HG02870 (cell line): ENCODE data around the gene HS3ST5.
"Not testable (repeated sequence)": the region's sequence is repeated elsewhere in the genome, so short reads cannot be mapped to it uniquely, and the experiment has no call there.

Experiments
- ATAC-seq: cut with Tn5 transposase; IDR thresholded peaks from one replicate; pipeline ENCODE4 v1.9.1; 2021; ENCODE audit warnings: mild to moderate bottlenecking, moderate library complexity; ENCODE audit not compliant: unreplicated experiment

HS3ST5 gene

DNA sequence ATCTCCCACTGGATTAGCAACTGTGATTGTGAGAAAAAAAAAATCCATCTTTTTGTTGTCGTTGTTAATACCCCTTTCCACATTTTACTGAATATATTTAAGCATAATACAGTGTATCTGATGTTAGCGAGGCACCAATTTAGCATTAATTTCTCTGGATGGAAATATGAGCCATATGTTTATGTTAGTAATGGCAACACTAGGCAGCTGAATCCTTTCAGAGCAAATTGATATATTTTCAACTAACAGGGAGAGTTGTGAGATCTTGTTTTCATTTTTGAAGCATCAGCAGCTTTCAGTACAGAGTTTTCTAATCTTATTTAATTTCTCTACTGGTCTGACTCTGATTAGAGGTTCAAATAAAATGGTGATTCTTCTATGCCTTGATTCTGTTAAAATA, 287.1 kb downstream of the HS3ST5 start:
- ATAC-seq, result no peak

DNA sequence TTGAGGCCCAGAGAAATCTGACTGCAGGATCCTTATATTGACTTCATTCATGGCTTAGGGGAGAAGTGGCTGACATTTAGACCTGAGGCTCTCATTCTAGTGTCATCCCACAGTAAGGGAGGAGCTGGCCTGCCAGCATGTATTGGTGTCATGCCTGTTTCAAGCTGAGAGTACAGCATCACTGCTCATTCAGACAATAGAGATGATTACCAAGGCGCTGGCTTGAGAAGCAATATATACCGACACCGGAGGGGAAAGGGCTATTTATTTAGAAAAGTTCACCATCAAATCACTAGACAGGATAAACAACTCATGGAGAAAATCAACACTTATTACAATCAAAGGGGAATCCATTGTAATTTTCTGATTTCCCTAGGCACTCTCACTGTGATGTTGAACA, 287.5 kb downstream of the HS3ST5 start:
- no peak for ATAC-seq

GRCh38 chr6:114053791-114054190, 289.0 kb downstream of the HS3ST5 start:
- no peak for ATAC-seq

GRCh38 chr6:114052141-114052540, 290.7 kb downstream of the HS3ST5 start:
- ATAC-seq, result no peak

- no peak for ATAC-seq
These were observed 291.8 kb downstream of the HS3ST5 start for GRCh38 chr6:114051031-114051430.

DNA sequence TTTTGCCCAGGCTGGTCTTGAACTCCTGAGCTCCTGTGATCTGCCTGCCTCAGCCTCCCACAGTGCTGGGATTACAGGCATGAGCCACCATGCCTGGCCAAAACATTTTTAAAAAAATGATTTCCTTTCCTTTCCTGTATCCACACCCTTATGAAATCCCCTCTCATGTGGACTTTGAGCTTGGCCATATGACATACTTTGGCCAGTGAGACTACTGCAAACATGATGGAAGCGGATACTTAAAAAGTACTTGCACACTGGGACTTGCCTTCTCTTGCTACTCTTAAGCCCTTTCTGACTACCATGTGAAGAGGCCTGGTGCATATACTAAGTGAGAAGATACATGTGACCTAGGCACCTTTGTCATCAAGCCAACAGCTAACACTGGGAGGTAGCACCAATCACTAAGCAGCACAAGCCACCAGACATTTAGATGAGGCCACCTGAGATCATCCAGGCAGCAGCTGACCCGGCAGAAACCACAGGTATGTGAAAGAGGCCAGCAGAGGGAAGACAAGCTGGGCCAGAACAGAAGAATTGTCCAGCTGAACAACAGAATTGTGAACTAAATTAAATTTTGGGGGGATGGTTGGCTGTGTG, 293.4 kb downstream of the HS3ST5 start:
- ATAC-seq, result no peak

DNA sequence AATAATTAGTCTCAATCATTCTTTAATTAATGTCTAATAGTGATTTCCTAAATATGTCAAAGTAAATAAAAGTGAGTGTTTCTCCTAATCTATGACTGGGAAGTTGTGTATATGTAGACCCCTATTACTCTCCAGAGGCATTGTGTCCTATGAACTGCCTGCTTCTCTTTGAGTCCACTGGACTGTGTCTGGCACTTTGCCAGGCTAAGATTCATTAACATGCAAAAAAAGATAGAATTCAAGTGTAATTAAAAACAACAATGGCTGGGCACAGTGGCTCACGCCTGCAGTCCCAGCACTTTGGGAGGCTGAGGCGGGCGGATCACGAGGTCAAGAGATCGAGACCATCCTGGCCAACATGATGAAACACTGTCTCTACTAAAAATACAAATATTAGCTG, 298.3 kb downstream of the HS3ST5 start:
- ATAC-seq, result not testable (repeated sequence)

DNA sequence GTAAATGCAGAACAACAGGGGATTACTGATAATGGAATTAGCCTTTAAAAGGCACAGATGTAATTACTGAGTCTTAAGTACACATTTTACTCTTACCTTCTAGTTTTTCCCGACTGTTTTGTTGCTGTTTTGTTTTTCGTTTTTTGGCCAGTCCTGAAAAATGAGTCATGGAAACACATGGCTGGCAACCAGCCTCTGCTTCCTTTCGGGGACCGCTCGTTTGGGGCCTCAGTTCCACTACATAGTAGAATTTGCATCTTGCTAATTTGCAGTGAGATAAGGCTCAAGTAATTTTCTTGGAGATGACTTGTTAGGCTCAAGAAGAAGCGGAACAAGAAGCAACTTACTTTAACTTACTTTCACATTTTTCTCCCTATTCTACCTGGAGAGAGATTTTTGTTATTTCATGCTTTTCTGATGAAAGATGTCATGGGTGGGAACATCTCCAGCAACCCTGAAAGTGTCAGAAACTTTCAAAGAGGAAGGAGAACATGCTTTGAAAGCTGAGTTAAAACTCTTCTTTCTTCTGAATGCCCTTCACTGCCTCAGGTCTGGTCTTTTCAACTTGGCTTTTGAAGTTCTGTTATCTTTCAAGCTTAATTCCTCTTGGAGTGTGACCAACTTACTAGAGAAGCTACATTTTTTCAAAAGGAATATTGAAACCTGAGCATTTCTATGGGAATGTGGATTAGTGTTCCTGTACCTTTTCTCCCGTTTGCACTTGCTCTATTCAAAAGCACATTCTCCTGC, 300.4 kb downstream of the HS3ST5 start:
- peak; percentile 52 for ATAC-seq

GRCh38 chr6:114040871-114041270, 302.0 kb downstream of the HS3ST5 start:
- no peak for ATAC-seq

DNA sequence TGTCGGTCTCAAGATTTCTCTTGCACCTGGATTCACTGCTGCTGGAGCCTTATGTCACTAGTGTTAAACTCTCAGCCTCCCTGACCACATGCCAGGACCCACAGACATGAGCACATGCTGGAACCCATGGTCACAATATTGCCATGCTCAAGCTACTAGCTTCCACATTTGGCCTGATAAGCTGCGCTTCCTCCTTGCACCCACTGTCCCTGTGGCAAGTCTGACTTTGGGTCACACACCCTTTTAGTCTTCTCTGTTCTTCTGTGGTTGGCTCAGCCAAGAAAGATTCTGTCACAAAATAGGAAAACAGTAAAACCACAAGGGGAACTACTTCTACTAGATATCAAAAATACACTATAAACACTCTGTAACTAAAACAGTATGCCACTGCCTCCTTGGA, 303.0 kb downstream of the HS3ST5 start:
- ATAC-seq, result no peak

GRCh38 chr6:114033606-114034005, 309.2 kb downstream of the HS3ST5 start:
- no peak for ATAC-seq

DNA sequence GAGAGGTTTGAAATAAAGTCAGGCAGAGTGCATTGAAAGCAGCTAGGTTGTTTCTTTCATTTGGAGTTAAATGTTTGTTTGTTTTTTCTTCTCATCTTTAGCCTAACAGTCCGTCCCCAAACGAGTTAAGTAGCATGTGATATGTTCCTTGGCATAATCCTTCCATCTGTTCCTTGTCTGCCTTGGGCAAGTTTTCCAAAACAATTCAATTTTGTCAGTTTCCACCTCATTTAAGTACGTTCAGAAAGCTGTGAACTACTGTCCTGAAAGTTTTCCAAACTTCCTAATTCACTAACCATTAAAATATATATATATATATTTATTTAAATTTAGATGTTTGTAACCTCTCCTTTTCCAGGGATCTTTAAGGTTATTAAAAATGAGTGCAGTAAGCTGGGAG, 310.1 kb downstream of the HS3ST5 start:
- no peak for ATAC-seq

DNA sequence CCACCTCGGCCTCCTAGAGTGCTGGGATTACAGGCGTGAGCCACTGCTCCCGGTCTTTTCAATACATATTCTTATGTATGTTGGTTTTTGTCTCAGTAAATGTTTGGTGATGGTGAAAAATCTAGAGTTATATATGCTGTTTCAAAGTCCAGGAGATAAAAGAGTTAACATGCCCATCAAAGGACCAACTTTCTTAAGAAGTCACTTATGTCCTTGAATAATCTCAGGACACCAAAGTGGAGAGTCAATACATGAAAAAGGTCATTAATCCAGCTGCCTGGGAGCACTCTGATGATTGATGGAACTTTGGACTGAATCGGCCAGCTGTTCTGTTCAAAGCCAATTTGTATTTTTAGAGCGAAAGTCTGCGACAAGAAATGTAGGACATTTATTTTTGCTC, 312.1 kb downstream of the HS3ST5 start:
- ATAC-seq, result no peak

DNA sequence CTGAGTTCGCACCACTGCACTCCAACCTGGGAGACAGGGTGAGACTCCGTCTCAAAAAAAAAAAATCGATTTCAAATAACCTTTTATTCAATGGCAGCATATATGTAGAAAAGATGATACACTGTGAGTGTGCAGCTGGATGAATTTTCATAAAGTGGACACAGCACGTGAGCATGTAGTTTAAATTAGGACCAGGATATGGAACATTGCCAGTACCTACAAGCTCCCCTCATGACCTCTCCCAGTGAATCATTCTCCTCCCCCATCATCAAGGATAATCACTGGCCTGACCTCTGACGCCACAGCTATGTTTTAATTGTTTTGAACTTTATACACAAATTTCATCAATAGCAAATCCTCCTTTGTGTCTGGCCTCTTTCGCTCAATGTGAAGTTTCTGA, 318.1 kb downstream of the HS3ST5 start:
- no peak for ATAC-seq

- ATAC-seq, result no peak
These were observed 322.6 kb downstream of the HS3ST5 start for GRCh38 chr6:114020196-114020595.

- not testable (repeated sequence) for ATAC-seq
These were observed 325.7 kb downstream of the HS3ST5 start for GRCh38 chr6:114017146-114017545.

DNA sequence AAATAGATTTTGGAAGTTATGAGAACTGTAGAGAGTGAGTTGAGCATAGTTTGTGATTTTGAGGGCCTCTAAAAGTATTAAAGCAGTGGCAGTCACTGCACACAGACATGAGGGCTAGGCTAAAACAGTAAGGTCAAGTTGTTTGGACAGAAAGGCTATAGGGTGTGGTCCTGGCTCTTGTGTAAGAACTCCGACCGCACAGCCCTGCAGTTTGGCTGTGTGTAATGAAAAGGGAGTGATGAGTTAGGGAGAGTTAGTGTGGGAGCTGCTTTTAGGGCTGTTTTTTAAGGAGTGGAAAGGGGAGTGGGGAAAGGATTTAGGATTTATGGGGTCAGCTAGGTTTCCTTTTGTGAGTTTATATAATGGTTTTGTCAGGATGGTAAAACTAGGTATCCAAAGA, 328.7 kb downstream of the HS3ST5 start:
- ATAC-seq, result not testable (repeated sequence)

GRCh38 chr6:114011486-114011885, 331.3 kb downstream of the HS3ST5 start:
- not testable (repeated sequence) for ATAC-seq

GRCh38 chr6:114010540-114010939, 332.3 kb downstream of the HS3ST5 start:
- no peak for ATAC-seq

DNA sequence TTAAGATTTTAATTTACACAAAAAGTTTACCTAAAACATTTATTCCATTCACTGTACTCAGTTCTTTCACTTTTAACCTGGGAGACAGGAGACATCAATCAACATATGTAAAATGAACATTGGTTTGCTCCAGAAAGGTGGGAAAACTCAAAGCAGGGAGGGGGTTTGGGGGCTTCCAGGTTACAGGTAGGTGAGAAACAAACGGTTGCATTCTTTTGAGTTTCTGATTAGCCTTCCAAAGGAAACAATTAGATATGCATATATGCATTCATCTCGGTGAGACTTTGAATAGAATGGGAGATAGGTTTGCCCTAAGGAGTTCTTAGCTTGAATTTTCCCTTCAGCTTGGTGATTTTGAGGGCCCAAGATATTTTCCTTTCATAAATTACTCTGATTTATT, 333.6 kb downstream of the HS3ST5 start:
- ATAC-seq, result no peak

DNA sequence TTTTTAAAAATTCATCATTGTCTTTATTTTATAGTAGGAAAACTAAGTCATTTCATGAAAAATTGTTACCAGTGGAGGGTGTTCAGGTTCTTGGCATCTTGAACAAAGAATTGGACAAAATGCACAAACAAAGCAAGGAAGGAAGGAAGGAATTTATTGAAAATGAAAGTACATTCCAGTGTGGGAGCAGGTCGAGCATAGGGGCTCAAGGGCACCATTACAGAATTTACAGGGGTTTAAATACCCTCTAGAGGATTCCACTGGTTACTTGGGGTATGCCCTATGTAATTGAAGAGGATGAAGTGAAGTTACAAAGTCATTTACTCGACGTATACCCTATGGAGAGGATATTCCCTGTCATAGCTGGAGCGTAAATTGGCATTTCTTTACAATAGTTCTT, 334.5 kb downstream of the HS3ST5 start:
- no peak for ATAC-seq

GRCh38 chr6:114007516-114007915, 335.3 kb downstream of the HS3ST5 start:
- peak; percentile 87 for ATAC-seq
